NT2/D1 (cell line): ENCODE results near the gene EMC1.
"Not testable (repeated sequence)": the region's sequence is repeated elsewhere in the genome, so short reads cannot be mapped to it uniquely, and the experiment has no call there.

Experiments used
- DNase-seq: peaks from one replicate; pipeline ENCODE4 v3.0.0-alpha.2; 2011; ENCODE audit warnings: low read depth, low spot score
- H3K27me3 ChIP-seq: 2 replicates; pipeline ENCODE4 v1.6.0; 2011; ENCODE audit warnings: mild to moderate bottlenecking; ENCODE audit not compliant: insufficient read length, insufficient read depth
- H3K36me3 ChIP-seq: 2 replicates; pipeline ENCODE4 v1.6.1; 2011; ENCODE audit warnings: mild to moderate bottlenecking, low read length, mixed read lengths; ENCODE audit not compliant: insufficient read depth, insufficient read length
- H3K4me1 ChIP-seq: 2 replicates; pipeline ENCODE4 v1.5.1; 2011; ENCODE audit not compliant: insufficient read depth, insufficient read length
- H3K4me3 ChIP-seq: 2 replicates; pipeline ENCODE4 v1.5.1; 2011; ENCODE audit warnings: low read depth; ENCODE audit not compliant: insufficient read length
- H3K9ac ChIP-seq: 2 replicates; pipeline ENCODE4 v1.6.0; 2011; ENCODE audit warnings: low read depth; ENCODE audit not compliant: insufficient read length
- H3K9me3 ChIP-seq: 2 replicates; pipeline ENCODE4 v1.5.1; 2011; ENCODE audit warnings: mild to moderate bottlenecking, low read length; ENCODE audit not compliant: insufficient read depth
- SUZ12 ChIP-seq: IDR thresholded peaks from 2 replicates; pipeline ENCODE4 v1.6.1; 2011; ENCODE audit not compliant: insufficient read length, insufficient read depth; ENCODE audit errors: extremely low read depth
- YY1 ChIP-seq: IDR thresholded peaks from 2 replicates; pipeline ENCODE4 v1.6.1; 2011; ENCODE audit not compliant: insufficient read length, insufficient read depth
- ZNF274 ChIP-seq: IDR thresholded peaks from 2 replicates; pipeline ENCODE4 v1.6.1; 2011; ENCODE audit warnings: mild to moderate bottlenecking, low read depth, low read length

Gene EMC1

DNA sequence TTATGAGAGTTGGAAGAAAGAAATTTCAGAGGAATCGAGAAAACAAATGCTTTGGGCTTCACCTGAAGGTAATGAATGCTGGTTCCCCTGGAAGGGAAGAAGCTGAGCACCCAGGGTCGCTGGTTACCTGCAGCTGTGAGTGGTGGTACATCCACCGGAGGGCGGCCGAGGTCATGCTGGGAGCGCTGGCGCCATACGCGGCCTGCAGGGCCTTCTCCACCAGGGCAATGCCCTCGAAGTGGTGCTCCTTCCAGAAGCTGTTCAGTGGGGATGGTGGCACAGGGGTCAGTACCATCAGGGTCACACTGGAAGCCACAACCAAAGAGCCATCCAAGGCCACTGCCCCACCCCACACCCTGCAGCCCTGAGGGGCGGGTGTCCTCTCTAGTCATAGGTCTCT, 17.1 kb upstream of the EMC1 start:
- no peak for TF ChIP-seq SUZ12
- no peak for TF ChIP-seq ZNF274
- no peak for TF ChIP-seq YY1
- Histone ChIP-seq H3K36me3 (no peaks in the 10 kb centered on the region), H3K27me3 (no peaks in the 10 kb centered on the region), H3K9ac (no peak overlapping the region), H3K4me1 (no peaks in the 10 kb centered on the region), H3K9me3 (no peaks in the 10 kb centered on the region), H3K4me3 (no peak overlapping the region)
- DNase-seq = no peak

DNA sequence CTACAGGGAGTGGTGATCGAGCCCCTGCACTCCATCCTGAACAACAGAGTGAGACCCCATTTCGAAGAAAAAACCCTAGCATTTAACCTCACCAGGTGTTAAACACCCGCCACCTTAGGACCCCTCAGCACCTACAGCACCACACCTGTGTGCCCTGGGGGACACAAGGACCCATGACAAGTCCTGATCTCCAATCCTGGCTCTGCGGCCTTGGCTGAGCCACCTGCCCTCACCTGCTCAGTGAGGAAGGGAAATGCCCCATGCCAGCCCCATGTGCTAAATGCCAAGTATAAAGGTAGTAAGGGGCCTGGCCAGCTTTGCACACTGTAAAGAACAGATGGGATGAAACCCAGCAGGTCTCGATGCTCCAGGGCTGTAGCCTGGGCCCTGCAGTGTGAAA, 11.4 kb upstream of the EMC1 start:
- no peak overlapping the region for H3K4me3 ChIP-seq
- no peak for DNase-seq
- no peaks in the 10 kb centered on the region for H3K4me1 ChIP-seq
- no peak overlapping the region for H3K9ac ChIP-seq
- H3K9me3 ChIP-seq = no peaks in the 10 kb centered on the region
- no peaks in the 10 kb centered on the region for H3K27me3 ChIP-seq
- TF ChIP-seq ZNF274 (no peak), YY1 (no peak), SUZ12 (no peak)
- H3K36me3 ChIP-seq = peaks cover 29% of the 10 kb centered on the region

GRCh38 chr1:19262047-19262446, 10.7 kb upstream of the EMC1 start:
- Histone ChIP-seq H3K9me3 (no peaks in the 10 kb centered on the region), H3K4me3 (no peak overlapping the region), H3K4me1 (no peaks in the 10 kb centered on the region), H3K9ac (no peak overlapping the region), H3K36me3 (peaks cover 36% of the 10 kb centered on the region), H3K27me3 (no peaks in the 10 kb centered on the region)
- DNase-seq = no peak
- no peak for TF ChIP-seq SUZ12
- TF ChIP-seq YY1 = no peak

DNA sequence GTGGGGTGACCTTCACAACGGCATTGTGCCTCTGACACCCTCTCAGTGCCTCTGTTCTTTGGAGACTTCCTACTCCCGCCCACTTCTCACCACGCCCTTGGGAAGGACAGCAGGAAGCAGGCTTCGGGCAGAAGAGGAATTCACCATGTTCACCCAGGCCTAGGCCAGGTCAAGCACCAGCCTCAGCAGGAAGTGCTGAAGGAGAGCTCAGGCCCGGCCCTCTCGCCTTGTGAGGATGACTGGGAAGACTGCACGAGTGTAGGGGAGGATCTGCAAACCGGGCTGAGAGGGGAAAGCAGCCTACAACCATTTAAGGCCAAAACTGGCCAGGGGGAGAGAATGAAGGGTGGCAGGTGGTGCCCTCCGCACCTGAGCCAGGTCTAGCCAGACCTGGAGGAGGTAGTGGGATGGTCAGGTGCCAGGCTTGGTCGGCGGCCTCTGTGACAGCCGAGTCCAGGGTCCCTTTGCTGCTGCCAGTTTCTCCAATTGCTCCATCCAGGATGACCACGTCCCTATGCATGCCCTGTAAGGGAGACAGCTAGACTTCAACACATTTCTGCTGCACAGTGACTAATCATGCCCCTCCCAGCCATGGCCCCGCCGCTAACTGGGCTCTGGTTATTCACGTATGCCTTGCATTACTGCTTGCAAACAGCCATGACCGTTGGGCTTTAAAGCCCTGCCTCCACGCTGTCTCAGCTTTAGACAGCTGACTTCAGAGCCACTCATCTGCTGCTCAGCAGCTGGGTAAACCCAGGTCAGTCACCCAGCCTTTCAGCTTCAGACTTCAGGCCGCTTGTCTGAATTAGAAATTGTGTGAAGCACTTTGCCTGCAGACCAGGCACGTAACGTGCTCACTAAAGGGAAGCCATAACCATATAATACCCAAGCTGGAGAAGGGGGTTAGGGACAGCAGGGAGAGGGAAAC, 9.2 kb upstream of the EMC1 start:
- Histone ChIP-seq H3K36me3 (peaks cover 52% of the 10 kb centered on the region), H3K4me1 (no peaks in the 10 kb centered on the region), H3K9me3 (no peaks in the 10 kb centered on the region), H3K27me3 (no peaks in the 10 kb centered on the region), H3K4me3 (no peak overlapping the region), H3K9ac (no peak overlapping the region)
- no peak for DNase-seq
- TF ChIP-seq SUZ12 = no peak
- TF ChIP-seq YY1 = no peak
- TF ChIP-seq ZNF274 = no peak

DNA sequence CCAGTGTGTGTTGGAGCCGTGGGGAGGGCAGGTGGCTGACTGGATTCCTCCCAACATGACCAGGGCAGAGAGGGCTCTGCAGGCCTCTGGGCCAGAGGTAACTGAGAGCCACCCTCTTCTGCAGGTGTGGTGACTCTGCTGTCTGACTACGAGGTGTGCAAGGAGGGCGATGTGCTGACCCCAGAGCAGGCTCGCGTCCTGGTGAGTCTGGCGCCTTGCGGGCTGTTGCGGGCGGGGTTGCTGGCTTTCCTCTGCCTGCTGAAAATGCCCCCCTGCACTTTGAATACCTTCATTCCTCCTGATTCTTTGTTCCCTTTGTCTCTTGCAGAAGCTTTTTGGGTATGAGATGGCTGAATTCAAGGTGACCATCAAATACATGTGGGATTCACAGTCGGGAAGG, 7.0 kb upstream of the EMC1 start:
- Histone ChIP-seq H3K4me1 (peaks cover 3% of the 10 kb centered on the region), H3K9me3 (no peaks in the 10 kb centered on the region), H3K9ac (no peak overlapping the region), H3K4me3 (no peak overlapping the region), H3K36me3 (peaks cover 72% of the 10 kb centered on the region), H3K27me3 (no peaks in the 10 kb centered on the region)
- TF ChIP-seq YY1 (no peak), ZNF274 (no peak), SUZ12 (no peak)
- no peak for DNase-seq

DNA sequence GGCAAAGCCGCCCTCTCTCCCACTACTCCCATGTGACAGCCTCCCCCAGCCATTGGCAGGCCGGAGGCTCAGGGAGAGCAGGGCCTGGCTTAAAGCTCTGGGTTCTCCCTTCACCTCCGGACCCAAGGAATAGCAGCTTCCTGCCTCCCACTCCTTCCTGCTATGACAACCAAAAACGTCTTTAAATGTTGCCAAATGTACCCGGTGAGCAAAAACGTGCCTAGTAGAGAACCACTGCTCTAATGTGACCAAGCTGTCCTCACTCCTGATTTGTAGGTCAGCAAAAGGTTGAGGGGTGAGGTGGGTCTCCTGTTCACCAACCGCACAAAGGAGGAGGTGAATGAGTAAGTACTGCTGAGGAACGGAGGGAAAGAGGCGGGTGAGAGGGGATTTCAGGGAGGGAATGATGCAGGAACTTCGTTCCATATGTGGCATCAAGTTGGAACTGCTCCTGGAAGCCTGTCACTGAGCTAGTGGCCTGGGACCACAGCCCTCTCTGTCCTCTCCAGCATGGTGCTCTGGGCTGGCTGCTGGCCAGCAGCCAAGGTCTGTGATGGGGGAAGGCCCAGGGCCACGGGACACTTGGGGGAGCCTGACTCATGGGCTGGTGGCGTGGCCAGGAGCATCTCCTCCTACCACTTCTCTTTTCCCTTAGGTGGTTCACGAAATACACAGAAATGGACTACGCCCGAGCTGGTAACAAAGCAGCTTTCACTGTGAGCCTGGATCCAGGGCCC, 6.0 kb upstream of the EMC1 start:
- no peak overlapping the region for H3K9ac ChIP-seq
- peaks cover 80% of the 10 kb centered on the region for H3K36me3 ChIP-seq
- H3K4me3 ChIP-seq = no peak overlapping the region
- H3K4me1 ChIP-seq = peaks cover 6% of the 10 kb centered on the region
- no peaks in the 10 kb centered on the region for H3K27me3 ChIP-seq
- no peak for DNase-seq
- TF ChIP-seq ZNF274 (no peak), SUZ12 (no peak), YY1 (no peak)
- H3K9me3 ChIP-seq = no peaks in the 10 kb centered on the region

- not testable (repeated sequence) for H3K9ac ChIP-seq, H3K4me1 ChIP-seq
- peaks cover 80% of the 10 kb centered on the region for H3K36me3 ChIP-seq
Observed at GRCh38 chr1:19256301-19256700, 5.0 kb upstream of the EMC1 start.

More at GRCh38 chr1:19256301-19256700, 5.0 kb upstream of the EMC1 start:
- H3K4me3 ChIP-seq, DNase-seq, H3K27me3 ChIP-seq, H3K9me3 ChIP-seq: not testable (repeated sequence)
